Gastroesophageal sphincter (tissue), 4 donors: ENCODE data around the gene ZNF37A. TPM values are rescaled to one million over a fixed set of nuclear protein-coding genes. Genes with fewer than 3 reads are reported as not detected.
"Not testable (repeated sequence)": the region's sequence is repeated elsewhere in the genome, so short reads cannot be mapped to it uniquely, and the experiment has no call there.

Experiments
- ATAC-seq: fragments of 150-250 bp; one replicate; pipeline ENCODE4 v1.9.1; 2016; ENCODE audit warnings: mild to moderate bottlenecking, moderate library complexity
- H3K27ac ChIP-seq, 4 donors: fragments of 200-600 bp; sonication (generic) in 3 of 4; 1 replicate in 3 of 4; 2 replicates in 1 of 4; pipeline ENCODE4 v1.5.1; 2016 to 2019
- H3K27me3 ChIP-seq: fragments of 200-600 bp; sonication (generic); one replicate; pipeline ENCODE4 v1.5.1; 2019
- H3K36me3 ChIP-seq, 2 donors: fragments of 200-600 bp; sonication (generic); one replicate each; pipeline ENCODE4 v1.5.1; 2019; ENCODE audit warnings: control low read depth in 1 of 2
- H3K4me1 ChIP-seq, 3 donors: fragments of 200-600 bp; sonication (generic); 1 replicate in 2 of 3; 2 replicates in 1 of 3; pipeline ENCODE4 v1.5.1; 2016 to 2019; ENCODE audit warnings: control low read depth in 2 of 3
- H3K4me3 ChIP-seq, 2 donors: fragments of 200-600 bp; sonication (generic); one replicate each; pipeline ENCODE4 v1.5.1; 2019; ENCODE audit warnings: mild to moderate bottlenecking in 1 of 2, moderate library complexity in 1 of 2
- H3K9me3 ChIP-seq, 3 donors: fragments of 200-600 bp; sonication (generic); one replicate each; pipeline ENCODE4 v1.5.1; 2017 to 2019; ENCODE audit warnings: control low read depth in 2 of 3
- CTCF ChIP-seq, 4 experiments: fragments of 200-600 bp in 2 of 4; fragments of 450-650 bp in 2 of 4; sonication (generic) in 1 of 4; IDR thresholded peaks; one replicate each; pipeline ENCODE4 v1.5.1; 2017 to 2019; ENCODE audit warnings: antibody characterized with exemption in 4 of 4, mild to moderate bottlenecking in 2 of 4, moderate library complexity in 2 of 4
- EP300 ChIP-seq: sonication (generic); formaldehyde crosslinking; IDR thresholded peaks from one replicate; pipeline ENCODE4 v1.6.1; 2017; ENCODE audit warnings: antibody characterized with exemption, mild to moderate bottlenecking
- POLR2A ChIP-seq, 2 donors: fragments of 450-650 bp; IDR thresholded peaks; one replicate each; pipeline ENCODE4 v1.6.1; 2017; ENCODE audit warnings: antibody characterized with exemption in 2 of 2, mild to moderate bottlenecking in 2 of 2, moderate library complexity in 1 of 2
- POLR2AphosphoS5 ChIP-seq: sonication (generic); formaldehyde crosslinking; IDR thresholded peaks from one replicate; pipeline ENCODE4 v1.6.1; 2017; ENCODE audit warnings: antibody characterized with exemption
- WGBS, 2 donors: methylation state at CpG; one replicate each; pipeline ENCODE4 v1.1.5; 2018; ENCODE audit warnings: low coverage in 1 of 2; 5-methylcytosine and 5-hydroxymethylcytosine counted together
- total RNA-seq, 4 donors: library from RNA; depleted of rRNA; stranded (reverse); fragments of >200 nt; gene quantifications; one replicate each; pipeline ENCODE4 v1.1.0, GENCODE V29; 2016

ZNF37A gene
- total RNA-seq, 4 donors from 2014 or later = 15.3 to 30.6 (median 22.5) TPM

- TF ChIP-seq POLR2AphosphoS5 (no peak), CTCF (IDR thresholded peaks at IDR 0.05) (no peak)
- Histone ChIP-seq H3K27ac (no peak overlapping the region), H3K9me3 (peaks cover 0 to 76% (median 0%) of the 10 kb centered on the region in 3 donors), H3K4me1 (no peaks in the 10 kb centered on the region), H3K27me3 (no peaks in the 10 kb centered on the region), H3K36me3 (peaks cover 0 to 10% of the 10 kb centered on the region in 2 donors), H3K4me3 (no peak overlapping the region)
- no peak for ATAC-seq
- WGBS, 2 donors = 71 to 78% methylated on average over 1 of the region's 1 CpG
Observed at GRCh38 chr10:38147686-38148085, 53.5 kb downstream of the ZNF37A start.

DNA sequence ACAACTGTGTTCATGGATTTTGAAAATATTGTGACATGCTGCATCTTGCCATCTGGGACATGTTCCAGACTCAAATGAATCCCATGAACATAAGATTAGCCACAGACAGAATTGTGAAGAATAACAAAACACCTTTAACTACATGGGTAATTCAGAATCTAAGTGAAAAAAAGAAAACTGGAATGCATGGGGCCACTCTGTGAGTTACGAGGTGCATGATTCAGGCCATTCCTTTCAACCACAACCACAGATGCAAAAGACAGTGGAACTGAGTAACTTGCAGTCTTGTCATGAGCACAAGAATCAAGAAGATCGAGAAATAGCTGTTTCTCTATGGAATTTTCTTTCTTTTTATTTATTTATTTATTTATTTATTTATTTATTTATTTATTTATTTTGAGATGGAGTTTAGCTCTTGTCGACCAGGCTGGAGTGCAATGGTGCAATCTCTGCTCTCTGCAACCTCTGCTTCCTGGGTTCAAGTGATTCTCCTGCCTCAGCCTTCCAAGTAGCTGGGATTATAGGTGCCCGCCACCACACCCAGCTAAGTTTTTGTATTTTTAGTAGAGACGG, 56.8 kb downstream of the ZNF37A start:
- not testable (repeated sequence) for ATAC-seq, H3K4me3 ChIP-seq, H3K4me1 ChIP-seq, H3K36me3 ChIP-seq, H3K27ac ChIP-seq, H3K27me3 ChIP-seq
- peaks cover 0 to 55% (median 0%) of the 10 kb centered on the region in 3 donors for H3K9me3 ChIP-seq
- WGBS, 2 donors = 75 to 86% methylated on average over 5 of the region's 5 CpGs

GRCh38 chr10:38156416-38157269, 62.5 kb downstream of the ZNF37A start:
- Histone ChIP-seq H3K4me3 (no peak overlapping the region), H3K27ac (no peak overlapping the region), H3K36me3 (no peaks in the 10 kb centered on the region), H3K4me1 (no peaks in the 10 kb centered on the region), H3K9me3 (peaks cover 0 to 57% (median 0%) of the 10 kb centered on the region in 3 donors), H3K27me3 (no peaks in the 10 kb centered on the region)
- peak; percentile 16 for ATAC-seq
- TF ChIP-seq CTCF (IDR thresholded peaks at IDR 0.05) (no peak), EP300 (no peak)
- WGBS, 2 donors = 85 to 89% methylated on average over 7 to 14 of the region's 37 CpGs

- H3K4me3 ChIP-seq = no peak overlapping the region
- no peaks in the 10 kb centered on the region for H3K4me1 ChIP-seq
- H3K36me3 ChIP-seq = no peaks in the 10 kb centered on the region
- peaks cover 0 to 60% (median 0%) of the 10 kb centered on the region in 3 donors for H3K9me3 ChIP-seq
- peak; percentile 5 for ATAC-seq
- H3K27me3 ChIP-seq = no peaks in the 10 kb centered on the region
- no peak overlapping the region for H3K27ac ChIP-seq
- TF ChIP-seq POLR2AphosphoS5 = no peak
- TF ChIP-seq CTCF (IDR thresholded peaks at IDR 0.05) = no peak
- no peak for TF ChIP-seq POLR2A (IDR thresholded peaks at IDR 0.05)
- TF ChIP-seq EP300 = no peak
- WGBS, 2 donors = 86 to 100% methylated on average over 1 to 6 of the region's 10 CpGs
Observed at GRCh38 chr10:38157270-38157685, 63.1 kb downstream of the ZNF37A start.

GRCh38 chr10:38159004-38159403, 64.9 kb downstream of the ZNF37A start:
- no peak overlapping the region for H3K27ac ChIP-seq

More at GRCh38 chr10:38159004-38159403, 64.9 kb downstream of the ZNF37A start:
- no peaks in the 10 kb centered on the region for H3K4me1 ChIP-seq
- no peak overlapping the region for H3K4me3 ChIP-seq
- peaks cover 0 to 53% (median 0%) of the 10 kb centered on the region in 3 donors for H3K9me3 ChIP-seq
- TF ChIP-seq CTCF (IDR thresholded peaks at IDR 0.05) (no peak), POLR2A (IDR thresholded peaks at IDR 0.05) (no peak), POLR2AphosphoS5 (no peak), EP300 (no peak)
- 69 to 70% methylated on average over 2 of the region's 2 CpGs for WGBS, 2 donors
- no peak for ATAC-seq
- no peaks in the 10 kb centered on the region for H3K27me3 ChIP-seq
- no peaks in the 10 kb centered on the region for H3K36me3 ChIP-seq
